HCT116 (cell line): ENCODE measurements around the gene FBH1. TPM values are rescaled to one million over a fixed set of nuclear protein-coding genes. Genes with fewer than 3 reads are reported as not detected.

Experiments used
- ATAC-seq: fragments of 200-7000 bp; cut with Tn5 transposase; 2 replicates; pipeline ENCODE4 v1.9.1; 2020; ENCODE audit warnings: mild to moderate bottlenecking, moderate library complexity
- BruUV-seq: library from RNA; stranded (reverse); fragments of 400-500 nt; replicated peaks from 2 replicates; lab custom pipeline; 2021; lab: Mats Ljungman, UMichigan
- CTCF ChIA-PET: fragments of 300-600 bp; sonication (Branson Sonifier 250); formaldehyde crosslinking; loops from one replicate; lab custom pipeline; 2021; ENCODE audit warnings: antibody characterized with exemption; lab: Charles Lee
- POLR2A ChIA-PET: fragments of 300-600, 350-600 bp; sonication (Branson Sonifier 250); formaldehyde crosslinking; loops from one replicate; lab custom pipeline; 2021; ENCODE audit warnings: antibody characterized with exemption; lab: Charles Lee
- RAD21 ChIA-PET, 2 experiments: fragments of 300-600 bp; sonication (Branson Sonifier 250); formaldehyde crosslinking; loops; one replicate each; lab custom pipeline; 2023; ENCODE audit warnings: low total read pairs in 2 of 2; ENCODE audit not compliant: uncharacterized antibody in 2 of 2, unreplicated experiment in 2 of 2, low non-redundant PET in 1 of 2; lab: Charles Lee
- DNase-seq: peaks from one replicate; pipeline ENCODE4 v3.0.0-alpha.2; 2010; ENCODE audit warnings: low read depth, low spot score
- H2AFZ ChIP-seq: fragments of 200-600 bp; shearing (Covaris generic), sonication (generic); 2 replicates; pipeline ENCODE4 v1.6.1; 2017; ENCODE audit warnings: low read depth, mixed run types, mixed read lengths, antibody characterized with exemption, low read length; ENCODE audit not compliant: poor library complexity, severe bottlenecking
- H3K27ac ChIP-seq: 2 replicates; pipeline ENCODE4 v1.5.1; 2012; ENCODE audit warnings: low read depth, low read length
- H3K27me3 ChIP-seq: fragments of 200-600 bp; sonication (generic); 2 replicates; pipeline ENCODE4 v1.6.1; 2016; ENCODE audit warnings: mixed run types, low read length, mixed read lengths; ENCODE audit not compliant: insufficient read depth
- H3K36me3 ChIP-seq, 2 experiments: fragments of 200-500 bp in 1 of 2; fragments of 200-600 bp in 1 of 2; sonication (Bioruptor generic) in 1 of 2; sonication (generic) in 1 of 2; 2 replicates each; pipeline versions ENCODE4 v1.5.1 to v1.6.1; 2014 to 2016; ENCODE audit warnings: low read length in 2 of 2, inconsistent platforms in 1 of 2, mixed read lengths in 1 of 2, mixed run types in 1 of 2; ENCODE audit not compliant: insufficient read depth in 2 of 2, control insufficient read depth in 1 of 2
- H3K4me1 ChIP-seq, 2 experiments: fragments of 200-600 bp in 1 of 2; sonication (generic) in 1 of 2; 2 replicates each; pipeline versions ENCODE4 v1.5.1 to v1.6.1; 2012 to 2017; ENCODE audit warnings: low read length in 2 of 2, inconsistent platforms in 1 of 2, mild to moderate bottlenecking in 1 of 2, mixed read lengths in 1 of 2, mixed run types in 1 of 2, moderate library complexity in 1 of 2; ENCODE audit not compliant: insufficient read depth in 2 of 2, control insufficient read depth in 1 of 2
- H3K4me2 ChIP-seq: fragments of 200-600 bp; sonication (generic); 2 replicates; pipeline ENCODE4 v1.6.1; 2017; ENCODE audit warnings: mixed run types, low read length, mixed read lengths
- H3K4me3 ChIP-seq, 2 experiments: fragments of 200-600 bp in 1 of 2; sonication (generic) in 1 of 2; replicated peaks in 1 of 2; 2 replicates each; pipeline ENCODE4 v1.5.1; 2011 to 2016; ENCODE audit warnings: low read length in 2 of 2, control low read depth in 1 of 2, low read depth in 1 of 2, mild to moderate bottlenecking in 1 of 2, mixed read lengths in 1 of 2, mixed run types in 1 of 2
- H3K79me2 ChIP-seq: fragments of 200-600 bp; sonication (generic); 2 replicates; pipeline ENCODE4 v1.6.1; 2017; ENCODE audit warnings: mild to moderate bottlenecking, mixed run types, low read length, moderate library complexity, mixed read lengths; ENCODE audit not compliant: insufficient read depth
- H3K9ac ChIP-seq: fragments of 200-600 bp; sonication (generic); 2 replicates; pipeline ENCODE4 v1.6.1; 2016; ENCODE audit warnings: low read length, mixed read lengths
- H3K9me2 ChIP-seq: fragments of 200-600 bp; sonication (generic), shearing (Covaris generic); 2 replicates; pipeline ENCODE4 v1.6.1; 2017; ENCODE audit warnings: mixed run types, mild to moderate bottlenecking, moderate library complexity; ENCODE audit not compliant: insufficient read depth
- H3K9me3 ChIP-seq, 2 experiments: fragments of 200-500 bp in 1 of 2; fragments of 200-600 bp in 1 of 2; sonication (Bioruptor generic) in 1 of 2; sonication (generic) in 1 of 2; 2 replicates each; pipeline ENCODE4 v1.6.1; 2014 to 2017; ENCODE audit warnings: low read length in 2 of 2, mixed read lengths in 2 of 2, inconsistent platforms in 1 of 2, low read depth in 1 of 2, mild to moderate bottlenecking in 1 of 2, mixed run types in 1 of 2, moderate library complexity in 1 of 2; ENCODE audit not compliant: control insufficient read depth in 1 of 2, insufficient read depth in 1 of 2
- H4K20me1 ChIP-seq: fragments of 200-600 bp; sonication (generic), shearing (Covaris generic); 2 replicates; pipeline ENCODE4 v1.6.1; 2017; ENCODE audit warnings: mixed run types, mild to moderate bottlenecking, moderate library complexity; ENCODE audit not compliant: insufficient read depth
- ATF3 ChIP-seq: IDR thresholded peaks from 2 replicates; pipeline ENCODE4 v1.6.1; 2012
- CEBPB ChIP-seq: IDR thresholded peaks from 2 replicates; pipeline ENCODE4 v1.6.1; 2012; ENCODE audit warnings: low read depth
- CTCF ChIP-seq, 3 experiments: fragments of 200-600 bp in 1 of 3; sonication (generic) in 1 of 3; IDR thresholded peaks in 2 of 3; conservative IDR thresholded peaks in 1 of 3; 2 replicates each; pipeline ENCODE4 v1.5.1; 2012 to 2017; ENCODE audit warnings: low read depth in 2 of 3, low read length in 2 of 3, antibody characterized with exemption in 1 of 3, borderline replicate concordance in 1 of 3, control low read depth in 1 of 3, mild to moderate bottlenecking in 1 of 3, mixed read lengths in 1 of 3, mixed run types in 1 of 3, moderate library complexity in 1 of 3; ENCODE audit not compliant: insufficient read depth in 1 of 3
- EGR1 ChIP-seq: IDR thresholded peaks from 2 replicates; pipeline ENCODE4 v1.6.1; 2012; ENCODE audit warnings: low read depth
- EZH2phosphoT487 ChIP-seq: fragments of 200-600 bp; IDR thresholded peaks from 2 replicates; pipeline ENCODE4 v1.6.1; 2018; ENCODE audit warnings: antibody characterized with exemption, borderline replicate concordance
- JUND ChIP-seq: IDR thresholded peaks from 2 replicates; pipeline ENCODE4 v1.6.1; 2012
- POLR2A ChIP-seq: IDR thresholded peaks from 2 replicates; pipeline ENCODE4 v1.7.0; 2011; ENCODE audit warnings: borderline replicate concordance; ENCODE audit not compliant: insufficient read depth, insufficient read length; ENCODE audit errors: extremely low read depth
- POLR2AphosphoS5 ChIP-seq: IDR thresholded peaks from 2 replicates; pipeline ENCODE4 v1.6.1; 2011; ENCODE audit warnings: mild to moderate bottlenecking, low read depth, low read length, moderate library complexity
- RAD21 ChIP-seq: IDR thresholded peaks from 2 replicates; pipeline ENCODE4 v1.6.1; 2012; ENCODE audit warnings: low read depth, mild to moderate bottlenecking
- intact Hi-C: fragments of 100-400 bp; cut with micrococcal nuclease; formaldehyde crosslinking; loops from 2 replicates; pipeline ENCODE4 v1.10.0; 2022
- total RNA-seq: library from RNA; stranded (reverse); gene quantifications from one replicate; pipeline ENCODE4 v1.2.1, GENCODE V29; 2021; ENCODE audit not compliant: unreplicated experiment

The FBH1 gene
- total RNA-seq, 1 experiment from 2014 or later = 70.2 TPM

- ChIA-PET RAD21 (no interaction called here), CTCF (interaction anchor here (1.2 to 1.6 kb wide), 2 partner anchors 135 to 450 kb away, joined by 4 read pairs; no protein-coding TSS in a partner anchor)
- no peaks in the 10 kb centered on the region for H3K79me2 ChIP-seq
- H3K4me1 ChIP-seq = peaks cover 11 to 14% of the 10 kb centered on the region in 2 experiments; a peak in 3 of 4 replicates
- no peaks in the 10 kb centered on the region for H4K20me1 ChIP-seq
- intact Hi-C loops = loop anchor here (5.0 kb wide), 1 partner anchor 451 kb away; no protein-coding TSS in a partner anchor
- no peak for ATAC-seq
- no peak for TF ChIP-seq EZH2phosphoT487
- TF ChIP-seq POLR2A = no peak
- no peak for TF ChIP-seq CTCF (IDR thresholded peaks at IDR 0.05 in 2 of 3, conservative IDR thresholded peaks at IDR 0.05 in 1 of 3; ENCODE audit: borderline replicate concordance in 1 of 3, insufficient read depth in 1 of 3, low read depth in 2 of 3, low read length in 2 of 3)
- no peak for TF ChIP-seq RAD21
- TF ChIP-seq CEBPB = peak; percentile 41; the same call in 1 of the 2 replicates
- TF ChIP-seq ATF3 = peak; percentile 57; the same call in 1 of the 2 replicates
- no peak for TF ChIP-seq POLR2AphosphoS5
- no peak for TF ChIP-seq EGR1
- TF ChIP-seq JUND = no peak
- TF ChIP-seq, all 23 proteins: peak for 2
- Histone ChIP-seq H3K9me3 (no peaks in the 10 kb centered on the region), H3K4me2 (0 out of 2 replicates have a peak overlapping the region, but pooled peaks have one; percentile 9), H3K9me2 (no peaks in the 10 kb centered on the region), H3K4me3 (no peak overlapping the region), H2AFZ (no peak overlapping the region), H3K27ac (no peak overlapping the region), H3K9ac (no peak overlapping the region), H3K36me3 (no peaks in the 10 kb centered on the region), H3K27me3 (no peaks in the 10 kb centered on the region)
- no peak for DNase-seq
- POLR2A ChIA-PET = no interaction called here
- no TSS peak for BruUV-seq
Measured at GRCh38 chr10:5951167-5951711, 61.2 kb downstream of the FBH1 start.
